GM23338 (cell line): ENCODE data around the gene PTGR3.

Source experiments
- CREB1 ChIP-seq: fragments of 250-450 bp; sonication (Bioruptor Pico); IDR thresholded peaks from 2 replicates; pipeline ENCODE4 v1.5.0; 2020; ENCODE audit warnings: low read depth, mild to moderate bottlenecking, moderate library complexity
- CTCF ChIP-seq, 2 experiments: fragments of 200-600 bp in 1 of 2; sonication (generic) in 1 of 2; conservative IDR thresholded peaks; 2 replicates each; pipeline versions ENCODE4 v1.5.1 to v1.6.1; 2016 to 2017; ENCODE audit warnings: antibody characterized with exemption in 2 of 2, low read depth in 2 of 2, mild to moderate bottlenecking in 2 of 2, moderate library complexity in 1 of 2
- ETS1 ChIP-seq: IDR thresholded peaks from 2 replicates; pipeline ENCODE4 v1.6.1; 2016; ENCODE audit warnings: antibody characterized with exemption
- EZH2 ChIP-seq: fragments of 200-600 bp; sonication (generic); IDR thresholded peaks from one replicate; pipeline ENCODE4 v1.8.0; 2017; ENCODE audit warnings: antibody characterized with exemption, mild to moderate bottlenecking, low read depth; ENCODE audit not compliant: unreplicated experiment
- EZH2phosphoT487 ChIP-seq: fragments of 200-600 bp; sonication (generic); IDR thresholded peaks from one replicate; pipeline ENCODE4 v1.8.1; 2018; ENCODE audit warnings: antibody characterized with exemption; ENCODE audit not compliant: unreplicated experiment
- JUNB ChIP-seq: IDR thresholded peaks from one replicate; pipeline ENCODE4 v1.6.1; 2016; ENCODE audit warnings: antibody characterized with exemption; ENCODE audit not compliant: unreplicated experiment
- POLR2AphosphoS5 ChIP-seq: IDR thresholded peaks from 2 replicates; pipeline ENCODE4 v1.6.1; 2016; ENCODE audit warnings: antibody characterized with exemption, low read depth
- REST ChIP-seq: IDR thresholded peaks from one replicate; pipeline ENCODE4 v1.6.1; 2018; ENCODE audit warnings: antibody characterized with exemption; ENCODE audit not compliant: unreplicated experiment

GRCh38 chr18:75248426-75249174, 39.7 kb upstream of the PTGR3 start:
- TF ChIP-seq CTCF (conservative IDR thresholded peaks at IDR 0.05; ENCODE audit: low read depth in 2 of 2) (no peak), EZH2 (no peak), POLR2AphosphoS5 (no peak), REST (no peak), CREB1 (CRISPR knock-in tag) (no peak), ETS1 (no peak), EZH2phosphoT487 (no peak), JUNB (no peak)
